Esophagus muscularis mucosa (tissue), 4 donors: Measurements from ENCODE around the gene ZSCAN20.

Source experiments
- CTCF ChIP-seq, 3 experiments: fragments of 200-600 bp in 2 of 3; fragments of 450-650 bp in 1 of 3; sonication (generic) in 2 of 3; IDR thresholded peaks; one replicate each; pipeline ENCODE4 v1.5.1; 2017 to 2019; ENCODE audit warnings: antibody characterized with exemption in 3 of 3, mild to moderate bottlenecking in 2 of 3, moderate library complexity in 1 of 3
- EP300 ChIP-seq: sonication (generic); formaldehyde crosslinking; IDR thresholded peaks from one replicate; pipeline ENCODE4 v1.6.1; 2017; ENCODE audit warnings: antibody characterized with exemption
- POLR2A ChIP-seq: fragments of 450-650 bp; IDR thresholded peaks from one replicate; pipeline ENCODE4 v1.6.1; 2017; ENCODE audit warnings: antibody characterized with exemption, moderate library complexity, mild to moderate bottlenecking, low read depth

GRCh38 chr1:33429332-33429731 lies 43.1 kb upstream of the ZSCAN20 start:
- TF ChIP-seq CTCF (IDR thresholded peaks at IDR 0.05) (no peak), POLR2A (no peak), EP300 (no peak)
